NCI-H1105 treated with DMSO at 0.1 percent for 48 hours (cell line): ENCODE data around the gene LIX1L.
"Not testable (repeated sequence)": the region's sequence is repeated elsewhere in the genome, so short reads cannot be mapped to it uniquely, and the experiment has no call there.

Experiments used
- DNase-seq: peaks from one replicate; lab custom pipeline; 2025; lab: John Stamatoyannopoulos, UW

The LIX1L gene

GRCh38 chr1:145936247-145936646 is 21.6 kb downstream of the LIX1L start:
- DNase-seq, result no peak

- no peak for DNase-seq
Measured at GRCh38 chr1:145935708-145936107, 22.1 kb downstream of the LIX1L start.

GRCh38 chr1:145932522-145933009 is 25.3 kb downstream of the LIX1L start:
- not testable (repeated sequence) for DNase-seq

GRCh38 chr1:145927916-145928643 is 29.7 kb downstream of the LIX1L start:
- no peak for DNase-seq

GRCh38 chr1:145927063-145927886 is 30.5 kb downstream of the LIX1L start, which contains the start of gene RBM8A:
Gene RBM8A (minus strand): TSS chr1:145927484. CDS start chr1:145927426, 58 bp downstream.
- DNase-seq, result peak; percentile 99

GRCh38 chr1:145926686-145927062 is 31.1 kb downstream of the LIX1L start:
- DNase-seq, result no peak

- no peak for DNase-seq
Measured at GRCh38 chr1:145922266-145922665, 35.6 kb downstream of the LIX1L start.

GRCh38 chr1:145920297-145920696 is 37.5 kb downstream of the LIX1L start:
- not testable (repeated sequence) for DNase-seq

- peak; percentile 46 for DNase-seq
Measured at GRCh38 chr1:145918992-145919939, 38.6 kb downstream of the LIX1L start.

- DNase-seq, result peak; percentile 84
Measured at GRCh38 chr1:145918144-145918991, 39.4 kb downstream of the LIX1L start, which contains the start of gene PEX11B. Gene PEX11B (minus strand): TSS chr1:145918717. CDS start chr1:145918688, 29 bp downstream.

GRCh38 chr1:145917595-145917994 is 40.2 kb downstream of the LIX1L start:
- DNase-seq, result no peak

- no peak for DNase-seq
Measured at GRCh38 chr1:145916745-145917144, 41.1 kb downstream of the LIX1L start.

- DNase-seq, result no peak
Measured at GRCh38 chr1:145912128-145912641, 45.6 kb downstream of the LIX1L start.

GRCh38 chr1:145908653-145909052 is 49.2 kb downstream of the LIX1L start:
- DNase-seq, result no peak

GRCh38 chr1:145906954-145907753 is 50.7 kb downstream of the LIX1L start:
- no peak for DNase-seq

GRCh38 chr1:145901312-145902021 is 56.4 kb downstream of the LIX1L start:
- DNase-seq, result no peak

GRCh38 chr1:145898756-145899155 is 59.1 kb downstream of the LIX1L start:
- no peak for DNase-seq

- DNase-seq, result no peak
Measured at GRCh38 chr1:145897969-145898368, 59.8 kb downstream of the LIX1L start.

- no peak for DNase-seq
Measured at GRCh38 chr1:145895471-145895870, 62.3 kb downstream of the LIX1L start.
